ENCODE data around the gene ARHGAP22.

The ARHGAP22 gene

GRCh38 chr10:48462482-48463020 lies 142.3 kb downstream of the ARHGAP22 start:
- no peak for TF ChIP-seq CTCF (IDR thresholded peaks at IDR 0.05; ENCODE audit: low read depth, low read length)
- DNase-seq (ENCODE audit: low read depth in 2 of 2) = no peak
- no peak overlapping the region for H3K4me3 ChIP-seq (replicated peaks in 1 of 2; ENCODE audit: low read depth in 2 of 2, low read length in 2 of 2)

- H3K4me3 ChIP-seq (replicated peaks in 1 of 2; ENCODE audit: low read depth in 2 of 2, low read length in 2 of 2) = no peak overlapping the region
- TF ChIP-seq CTCF (IDR thresholded peaks at IDR 0.05; ENCODE audit: low read depth, low read length) = no peak
- no peak for DNase-seq (ENCODE audit: low read depth in 2 of 2)
Observed at GRCh38 chr10:48461623-48462481, 143.0 kb downstream of the ARHGAP22 start.

GRCh38 chr10:48460182-48460581 lies 144.7 kb downstream of the ARHGAP22 start:
- H3K4me3 ChIP-seq (replicated peaks in 1 of 2; ENCODE audit: low read depth in 2 of 2, low read length in 2 of 2) = no peak overlapping the region
- DNase-seq (ENCODE audit: low read depth in 2 of 2) = no peak
- no peak for TF ChIP-seq CTCF (IDR thresholded peaks at IDR 0.05; ENCODE audit: low read depth, low read length)

- DNase-seq (ENCODE audit: low read depth in 2 of 2) = no peak
- H3K4me3 ChIP-seq (replicated peaks in 1 of 2; ENCODE audit: low read depth in 2 of 2, low read length in 2 of 2) = no peak overlapping the region
- TF ChIP-seq CTCF (IDR thresholded peaks at IDR 0.05; ENCODE audit: low read depth, low read length) = no peak
Observed at GRCh38 chr10:48459270-48460150, 145.4 kb downstream of the ARHGAP22 start.

GRCh38 chr10:48458662-48459048 lies 146.2 kb downstream of the ARHGAP22 start:
- H3K4me3 ChIP-seq (replicated peaks in 1 of 2; ENCODE audit: low read depth in 2 of 2, low read length in 2 of 2) = no peak overlapping the region
- TF ChIP-seq CTCF (IDR thresholded peaks at IDR 0.05; ENCODE audit: low read depth, low read length) = no peak
- no peak for DNase-seq (ENCODE audit: low read depth in 2 of 2)

- no peak overlapping the region for H3K4me3 ChIP-seq (replicated peaks in 1 of 2; ENCODE audit: low read depth in 2 of 2, low read length in 2 of 2)
- no peak for DNase-seq (ENCODE audit: low read depth in 2 of 2)
- TF ChIP-seq CTCF (IDR thresholded peaks at IDR 0.05; ENCODE audit: low read depth, low read length) = no peak
Observed at GRCh38 chr10:48457949-48458661, 146.8 kb downstream of the ARHGAP22 start.
